Measurements from ENCODE around the gene TENM4.

Gene TENM4

GRCh38 chr11:78660471-78660870, 780.4 kb downstream of the TENM4 start:
- no peak overlapping the region for H3K4me3 ChIP-seq (ENCODE audit: low read depth, low read length)
- no peak overlapping the region for H3K27ac ChIP-seq
- no peaks in the 10 kb centered on the region for H3K27me3 ChIP-seq (replicated peaks)
- TF ChIP-seq CTCF (IDR thresholded peaks at IDR 0.05; ENCODE audit: low read depth, low read length, missing control alignments): no peak
- in situ Hi-C loops (cut with HindIII; ENCODE audit: low pct_ligation_motif_present, low sequenced_read_pairs): no loop called here
- DNase-seq: no peak
- H3K36me3 ChIP-seq (replicated peaks): no peaks in the 10 kb centered on the region

DNA sequence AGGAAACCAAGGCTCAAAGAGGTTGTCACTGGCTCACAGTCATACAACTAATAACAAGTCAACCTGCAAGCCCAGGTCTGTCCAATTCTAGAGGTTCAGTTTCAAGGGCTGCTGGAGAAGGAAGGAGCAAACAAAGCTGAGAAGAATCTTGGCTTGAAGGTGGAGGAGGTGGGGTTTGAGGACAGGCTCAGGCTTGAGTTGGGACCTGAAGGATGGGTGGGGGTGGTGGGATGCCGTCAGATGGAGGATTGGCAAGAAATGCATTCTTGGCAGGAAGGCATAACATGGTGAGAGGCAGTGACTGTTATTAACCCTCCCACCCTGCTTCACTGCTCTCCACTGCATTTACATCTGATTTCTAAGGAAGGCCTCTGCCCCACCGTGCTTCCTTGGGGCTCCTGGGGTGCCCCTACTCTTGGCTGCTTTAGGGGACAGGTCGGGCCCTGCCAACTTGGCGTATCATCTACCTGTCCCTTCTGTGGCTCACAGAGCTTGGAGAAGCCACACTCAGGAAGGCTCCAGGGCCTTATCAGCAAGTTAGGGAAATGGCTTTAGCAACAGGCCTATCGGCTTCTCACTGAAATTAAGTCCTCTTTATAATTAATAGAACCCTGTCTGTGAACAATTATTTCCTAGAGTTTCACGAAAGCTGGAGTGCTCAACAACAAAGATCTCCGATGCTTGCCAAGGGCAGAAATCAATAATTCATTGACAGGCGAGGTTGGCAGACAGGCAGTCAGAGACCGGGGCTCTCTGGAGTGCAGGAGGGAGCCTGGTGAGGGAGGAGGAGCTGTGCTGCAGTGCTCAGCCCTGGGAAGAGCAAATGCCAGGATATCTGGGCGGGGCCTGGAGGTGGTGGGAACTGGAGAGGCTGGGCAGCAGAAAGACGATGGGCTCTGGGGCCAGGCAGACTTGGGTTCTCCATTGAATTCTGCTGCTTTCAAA, 781.2 kb downstream of the TENM4 start:
- Histone ChIP-seq H3K36me3 (replicated peaks) (no peaks in the 10 kb centered on the region), H3K27ac (no peak overlapping the region), H3K4me3 (ENCODE audit: low read depth, low read length) (no peak overlapping the region), H3K27me3 (replicated peaks) (no peaks in the 10 kb centered on the region)
- in situ Hi-C loops (cut with HindIII; ENCODE audit: low pct_ligation_motif_present, low sequenced_read_pairs): no loop called here
- TF ChIP-seq CTCF (IDR thresholded peaks at IDR 0.05; ENCODE audit: low read depth, low read length, missing control alignments): no peak
- DNase-seq: no peak

DNA sequence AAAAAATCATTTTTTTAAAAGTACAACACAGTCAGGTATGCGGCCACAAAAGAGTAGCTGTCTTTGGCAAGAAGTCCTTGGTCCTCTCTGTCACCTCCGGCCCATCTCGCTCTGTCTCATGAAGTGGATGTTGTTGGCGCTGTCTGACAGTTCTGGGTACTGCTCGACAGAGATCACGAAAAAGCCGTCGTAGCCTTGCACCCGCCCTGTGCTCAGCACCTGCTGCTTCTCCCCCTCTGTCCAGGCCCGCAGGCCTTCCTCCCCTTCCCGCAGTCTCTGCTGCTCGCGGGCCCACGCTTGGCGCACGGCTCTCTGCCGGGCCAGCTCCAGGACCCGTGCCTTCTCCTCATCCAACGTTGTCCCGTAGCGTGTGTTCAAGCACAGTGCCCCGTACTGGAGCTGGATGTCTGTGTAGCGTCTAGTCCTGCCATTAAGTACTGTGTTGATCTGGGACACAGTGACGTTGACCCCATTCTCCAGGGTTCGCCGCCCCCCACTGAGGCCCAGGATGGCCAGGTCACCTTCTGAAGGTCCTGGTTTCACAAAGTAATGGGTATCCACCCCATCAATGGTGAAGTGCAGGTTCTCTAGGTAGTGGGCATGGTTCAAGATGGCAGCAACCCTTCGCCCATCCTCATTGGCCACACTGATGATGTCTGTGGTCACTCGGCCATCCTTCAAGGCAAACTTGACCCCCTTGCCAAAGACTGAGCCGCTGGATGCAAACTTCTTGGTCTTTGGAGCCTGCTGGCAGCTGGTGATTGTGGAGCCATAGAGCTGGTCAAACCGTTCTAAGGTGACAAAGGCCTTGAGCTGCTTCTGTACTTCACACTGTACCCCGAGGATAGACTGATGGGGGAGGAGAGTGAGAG, 782.6 kb downstream of the TENM4 start:
- no peak for TF ChIP-seq CTCF (IDR thresholded peaks at IDR 0.05; ENCODE audit: low read depth, low read length, missing control alignments)
- in situ Hi-C loops (cut with HindIII; ENCODE audit: low pct_ligation_motif_present, low sequenced_read_pairs): no loop called here
- no peak overlapping the region for H3K27ac ChIP-seq

DNA sequence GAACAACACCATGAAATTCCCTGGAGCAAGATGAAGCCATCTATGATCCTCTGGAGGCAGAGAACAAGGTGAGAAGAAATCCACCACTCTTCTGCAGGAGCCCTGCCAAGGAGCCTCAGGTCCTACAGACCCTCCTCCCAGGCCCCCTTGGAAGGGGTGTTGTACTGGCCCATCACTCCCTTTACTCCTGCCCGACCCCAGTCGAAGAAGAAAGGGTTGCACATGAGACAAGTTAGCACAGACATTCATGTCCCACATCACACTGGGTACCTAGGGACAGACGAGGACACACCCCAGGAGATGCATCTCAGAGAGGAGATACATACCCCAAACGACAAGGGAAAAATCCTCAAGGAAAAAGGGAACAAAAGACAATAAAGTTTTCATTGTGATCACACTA, 783.4 kb downstream of the TENM4 start:
- DNase-seq: no peak
- in situ Hi-C loops (cut with HindIII; ENCODE audit: low pct_ligation_motif_present, low sequenced_read_pairs): no loop called here
- no peak overlapping the region for H3K4me3 ChIP-seq (ENCODE audit: low read depth, low read length)
- no peaks in the 10 kb centered on the region for H3K27me3 ChIP-seq (replicated peaks)
- H3K36me3 ChIP-seq (replicated peaks): no peaks in the 10 kb centered on the region
- no peak overlapping the region for H3K27ac ChIP-seq
- no peak for TF ChIP-seq CTCF (IDR thresholded peaks at IDR 0.05; ENCODE audit: low read depth, low read length, missing control alignments)

More for the DNA sequence above, 782.6 kb downstream of the TENM4 start:
- no peaks in the 10 kb centered on the region for H3K36me3 ChIP-seq (replicated peaks)
- H3K4me3 ChIP-seq (ENCODE audit: low read depth, low read length): no peak overlapping the region
- H3K27me3 ChIP-seq (replicated peaks): no peaks in the 10 kb centered on the region
- DNase-seq: no peak

- H3K27me3 ChIP-seq (replicated peaks): no peaks in the 10 kb centered on the region
- H3K27ac ChIP-seq: no peak overlapping the region
- in situ Hi-C loops (cut with HindIII; ENCODE audit: low pct_ligation_motif_present, low sequenced_read_pairs): no loop called here
- no peak for DNase-seq
- H3K4me3 ChIP-seq (ENCODE audit: low read depth, low read length): no peak overlapping the region
- TF ChIP-seq CTCF (IDR thresholded peaks at IDR 0.05; ENCODE audit: low read depth, low read length, missing control alignments): no peak
- no peaks in the 10 kb centered on the region for H3K36me3 ChIP-seq (replicated peaks)
Measured at GRCh38 chr11:78656984-78657383, 783.8 kb downstream of the TENM4 start.

Measured in brain microvascular endothelial cell (primary cell).